HG02678 (cell line): ENCODE measurements around the gene TENT5C.
"Not testable (repeated sequence)": the region's sequence is repeated elsewhere in the genome, so short reads cannot be mapped to it uniquely, and the experiment has no call there.

Experiments
- ATAC-seq: cut with Tn5 transposase; IDR thresholded peaks from one replicate; pipeline ENCODE4 v1.9.1; 2021; ENCODE audit warnings: mild to moderate bottlenecking, moderate library complexity; ENCODE audit not compliant: unreplicated experiment

The TENT5C gene

DNA sequence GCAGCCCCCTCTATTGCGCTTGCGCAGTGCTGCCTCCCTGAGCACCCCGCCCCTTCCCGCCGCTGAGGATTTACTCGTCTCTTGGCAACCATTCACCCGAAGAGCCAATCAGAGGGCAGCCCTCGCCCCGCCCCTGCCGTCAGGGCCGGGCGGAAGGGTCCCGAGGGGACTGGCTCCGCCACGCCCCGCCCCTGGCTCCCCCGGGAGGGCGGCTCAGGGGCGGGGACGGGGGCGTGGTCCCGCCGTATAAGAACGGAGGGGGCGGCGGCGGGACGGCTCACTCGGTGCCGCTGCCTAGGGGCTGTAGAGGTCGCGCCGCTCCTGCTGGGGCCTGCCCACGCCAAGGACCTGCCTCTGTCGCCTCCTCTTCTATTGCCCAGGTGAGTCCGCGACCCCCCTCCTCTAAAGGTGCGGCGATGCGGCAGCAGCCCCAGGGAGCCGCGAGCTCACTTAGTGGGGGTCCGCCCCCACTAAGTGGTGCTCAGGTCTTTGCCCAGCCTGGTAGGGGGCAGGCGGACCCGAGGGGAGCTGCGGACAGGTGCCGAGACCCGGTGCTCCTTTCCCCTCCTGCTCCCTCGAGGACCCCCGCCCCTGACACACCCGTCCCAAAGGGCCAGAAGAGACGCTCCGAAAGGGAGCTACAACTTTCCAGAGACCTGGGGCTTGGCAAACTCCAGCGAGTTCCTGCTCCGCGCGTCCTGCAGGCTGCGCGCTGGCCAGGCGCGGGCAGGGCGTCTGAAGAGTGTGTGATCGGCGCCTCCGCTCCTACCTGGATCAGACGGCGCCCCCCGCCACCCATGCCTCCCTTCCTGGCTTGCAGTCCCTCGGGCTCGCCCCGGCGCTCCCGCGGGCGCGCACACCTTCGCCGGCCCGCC is at the start of gene TENT5C:
Gene TENT5C (plus strand): TSS at position 275 of the 875 bp plus-strand sequence. CDS start 16,821 bp downstream, outside the sequence.
- ATAC-seq = peak; percentile 89

DNA sequence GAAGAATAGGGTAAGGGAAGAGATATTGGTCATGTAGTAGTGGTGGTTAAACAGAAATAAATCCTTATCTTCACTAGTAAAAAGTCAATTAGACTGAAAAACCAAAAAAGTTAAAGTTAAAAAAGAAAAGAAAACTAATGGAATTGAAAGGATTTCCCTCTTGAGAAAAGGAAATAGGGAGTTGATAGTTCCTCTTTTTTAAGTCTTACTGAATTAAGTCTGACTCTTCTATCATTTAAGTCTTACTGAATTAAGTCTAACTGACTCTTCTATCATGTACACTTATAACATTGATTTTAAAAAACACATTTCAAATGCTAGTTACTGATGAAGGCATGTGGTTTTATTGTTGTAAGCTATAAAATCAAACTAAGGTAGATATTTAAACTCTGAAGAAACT is 49.5 kb upstream of the TENT5C start:
- ATAC-seq = no peak

DNA sequence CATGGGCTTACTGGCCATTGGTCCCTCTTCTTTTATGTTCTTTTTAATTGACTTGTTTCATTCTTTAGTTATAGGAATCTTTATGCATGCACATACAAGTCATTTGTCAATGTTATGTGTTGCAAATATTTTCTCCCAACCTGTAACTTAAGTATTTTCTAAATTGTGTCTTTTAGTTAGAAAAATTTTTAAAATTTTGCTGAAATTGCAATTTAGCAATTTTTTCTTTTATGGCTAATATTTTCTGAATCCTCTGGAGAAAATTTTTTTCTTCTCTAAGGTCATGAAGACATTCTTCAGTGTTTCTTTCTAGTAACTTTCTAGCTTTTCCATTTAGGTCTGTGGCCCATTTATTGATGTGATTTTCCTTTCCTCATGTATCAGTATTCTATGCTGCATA is 48.9 kb upstream of the TENT5C start:
- ATAC-seq = no peak

DNA sequence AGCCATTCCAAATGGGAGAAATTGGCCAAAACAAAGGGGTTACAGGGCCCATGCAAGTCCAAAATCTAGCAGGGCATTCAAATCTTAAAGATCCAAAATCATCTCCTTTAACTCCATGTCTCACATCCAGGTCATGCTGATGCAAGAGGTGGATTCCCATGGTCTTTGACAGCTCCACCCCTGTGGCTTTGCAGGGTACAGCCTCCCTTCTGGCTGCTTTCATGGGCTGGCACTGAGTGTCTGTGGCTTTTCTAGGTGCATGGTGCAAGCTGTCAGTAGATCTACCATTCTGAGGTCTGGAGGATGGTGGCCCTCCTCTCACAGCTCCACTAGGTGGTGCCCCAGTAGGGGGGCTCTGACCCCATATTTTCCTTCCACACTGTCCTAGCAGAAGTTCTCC is 47.4 kb upstream of the TENT5C start:
- not testable (repeated sequence) for ATAC-seq

DNA sequence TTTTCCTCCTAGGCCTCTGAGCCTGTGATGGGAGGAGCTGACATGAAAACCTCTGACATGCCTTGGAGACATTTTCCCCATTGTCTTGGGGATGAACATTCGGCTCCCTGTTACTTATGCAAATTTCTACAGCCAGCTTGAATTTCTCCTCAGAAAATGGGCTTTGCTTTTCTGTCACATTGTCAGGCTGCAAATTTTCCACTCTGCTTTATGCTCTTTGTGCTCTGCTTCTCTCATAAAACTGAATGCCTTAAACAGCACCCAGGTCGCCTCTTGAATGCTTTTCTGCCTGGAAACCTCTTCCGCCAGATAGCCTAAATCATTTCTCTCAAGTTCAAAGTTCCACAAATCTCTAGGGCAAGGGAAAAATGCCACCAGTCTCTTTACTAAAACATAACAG is 46.7 kb upstream of the TENT5C start:
- ATAC-seq = no peak

DNA sequence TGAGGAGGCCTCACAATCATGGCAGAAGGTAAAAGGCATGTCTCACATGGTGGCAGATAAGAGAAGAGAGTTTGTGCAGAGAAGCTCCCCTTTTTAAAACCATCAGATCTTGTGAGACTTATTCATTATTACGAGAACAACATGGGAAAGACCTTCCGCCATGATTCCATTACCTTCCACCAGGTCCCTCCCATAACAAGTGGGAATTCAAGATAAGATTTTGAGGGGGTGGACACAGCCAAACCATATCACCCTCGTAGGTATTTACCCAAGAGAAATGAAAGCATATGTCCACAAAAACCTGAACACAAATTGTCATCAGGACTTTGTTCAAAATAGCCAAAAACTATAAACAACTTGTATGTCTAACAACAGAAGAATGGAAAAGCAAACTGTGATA is 45.9 kb upstream of the TENT5C start:
- ATAC-seq = no peak

DNA sequence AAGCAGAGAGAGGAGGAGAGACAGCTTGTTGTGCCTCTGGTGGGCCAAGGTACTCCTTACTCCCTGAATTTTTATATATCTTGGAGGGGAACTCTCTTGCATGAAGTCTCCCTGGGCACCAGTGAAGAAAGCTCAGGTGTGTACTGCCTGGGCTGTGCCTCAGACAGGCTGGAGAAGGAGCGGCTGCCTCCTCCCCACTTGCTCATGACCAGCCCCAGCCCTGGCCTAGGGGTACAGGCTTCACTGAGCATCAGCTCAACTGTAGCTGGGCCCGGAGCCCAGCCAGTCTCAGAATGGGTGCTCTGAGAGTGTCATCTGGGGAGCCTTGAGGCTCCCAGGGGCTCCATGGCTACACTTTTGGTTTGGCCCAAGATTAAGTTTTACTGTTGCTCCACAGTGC is 44.8 kb upstream of the TENT5C start:
- ATAC-seq = no peak

DNA sequence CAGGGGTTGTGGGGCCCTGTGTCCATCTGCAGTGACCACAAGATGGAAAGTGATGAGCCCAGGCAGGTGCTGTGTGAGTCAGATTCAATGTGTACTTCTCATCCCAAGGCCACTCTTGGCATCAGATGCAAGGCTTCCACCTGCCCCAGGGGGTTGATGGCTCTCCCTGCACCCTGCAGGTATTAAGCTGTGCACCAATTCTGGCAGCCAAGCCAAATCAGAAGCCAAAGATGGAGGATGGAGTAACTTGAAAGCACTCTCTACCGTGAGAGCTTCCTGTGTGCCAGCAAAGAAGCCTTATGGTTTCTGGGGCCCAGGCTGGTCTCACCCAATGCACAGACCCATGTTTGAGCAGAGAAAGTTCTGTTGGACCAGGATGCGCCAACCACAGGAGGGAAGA is 44.3 kb upstream of the TENT5C start:
- no peak for ATAC-seq

DNA sequence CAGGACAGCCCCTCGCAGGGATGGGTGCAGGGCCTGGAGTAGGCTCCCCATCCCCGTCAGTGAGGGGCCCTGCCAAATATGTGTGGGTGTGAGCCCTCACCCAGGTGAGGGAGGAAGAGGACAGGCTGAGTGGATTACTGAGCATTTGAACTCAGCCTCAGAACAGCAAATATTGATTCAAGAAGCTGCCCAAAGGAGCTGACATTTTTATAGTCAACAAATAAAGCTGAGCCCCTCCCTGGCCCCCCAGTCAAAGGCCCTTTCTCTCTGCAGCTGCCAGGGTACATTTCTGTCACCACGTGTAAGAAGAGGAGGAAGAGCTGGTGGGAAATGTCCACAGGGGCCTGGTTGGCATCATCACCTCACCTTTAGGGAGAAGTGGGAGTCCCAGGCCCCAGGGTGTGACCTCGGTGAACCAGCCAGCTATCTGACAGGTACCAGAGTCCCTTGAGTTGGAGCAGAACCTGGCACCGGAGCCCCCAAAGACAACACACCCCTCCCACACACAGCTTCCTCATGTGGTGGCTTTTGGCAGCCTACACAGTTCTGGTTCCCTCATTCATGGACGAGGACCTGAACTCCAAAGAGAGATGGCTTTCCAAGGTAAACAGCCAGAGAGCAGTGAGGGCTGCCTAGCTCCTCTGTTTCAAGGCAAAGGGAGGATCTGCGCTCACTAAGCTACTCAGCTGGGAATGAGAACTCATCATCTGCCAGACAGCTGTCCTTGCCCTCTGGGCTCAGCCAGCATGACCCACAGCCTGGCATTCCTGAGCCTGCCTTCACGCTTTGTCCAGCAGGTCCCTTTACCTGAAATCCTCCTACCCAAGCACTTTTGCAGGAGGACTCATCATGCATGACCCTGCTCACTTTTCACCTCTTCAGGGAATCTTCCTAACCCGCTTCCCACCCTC is 43.0 kb upstream of the TENT5C start:
- ATAC-seq = no peak

DNA sequence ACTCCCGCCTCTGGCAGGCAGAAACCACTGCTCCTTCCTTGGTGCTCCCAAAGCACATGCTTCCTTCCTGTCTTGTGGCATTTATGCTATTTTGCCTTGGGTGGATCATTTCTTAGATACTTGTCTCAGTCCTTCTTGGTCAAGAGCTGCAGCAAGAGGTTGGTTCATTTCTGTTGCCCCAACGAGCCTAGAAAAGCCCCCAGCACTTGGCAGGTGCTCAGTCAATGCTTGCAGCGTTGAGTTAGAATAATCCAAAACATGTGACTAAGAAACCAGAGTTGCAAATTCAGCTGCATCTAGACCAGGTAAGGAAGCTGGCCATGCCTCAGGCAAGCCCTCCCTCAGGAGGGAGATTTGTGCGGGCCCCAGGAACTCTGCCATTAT is 42.4 kb upstream of the TENT5C start:
- no peak for ATAC-seq

DNA sequence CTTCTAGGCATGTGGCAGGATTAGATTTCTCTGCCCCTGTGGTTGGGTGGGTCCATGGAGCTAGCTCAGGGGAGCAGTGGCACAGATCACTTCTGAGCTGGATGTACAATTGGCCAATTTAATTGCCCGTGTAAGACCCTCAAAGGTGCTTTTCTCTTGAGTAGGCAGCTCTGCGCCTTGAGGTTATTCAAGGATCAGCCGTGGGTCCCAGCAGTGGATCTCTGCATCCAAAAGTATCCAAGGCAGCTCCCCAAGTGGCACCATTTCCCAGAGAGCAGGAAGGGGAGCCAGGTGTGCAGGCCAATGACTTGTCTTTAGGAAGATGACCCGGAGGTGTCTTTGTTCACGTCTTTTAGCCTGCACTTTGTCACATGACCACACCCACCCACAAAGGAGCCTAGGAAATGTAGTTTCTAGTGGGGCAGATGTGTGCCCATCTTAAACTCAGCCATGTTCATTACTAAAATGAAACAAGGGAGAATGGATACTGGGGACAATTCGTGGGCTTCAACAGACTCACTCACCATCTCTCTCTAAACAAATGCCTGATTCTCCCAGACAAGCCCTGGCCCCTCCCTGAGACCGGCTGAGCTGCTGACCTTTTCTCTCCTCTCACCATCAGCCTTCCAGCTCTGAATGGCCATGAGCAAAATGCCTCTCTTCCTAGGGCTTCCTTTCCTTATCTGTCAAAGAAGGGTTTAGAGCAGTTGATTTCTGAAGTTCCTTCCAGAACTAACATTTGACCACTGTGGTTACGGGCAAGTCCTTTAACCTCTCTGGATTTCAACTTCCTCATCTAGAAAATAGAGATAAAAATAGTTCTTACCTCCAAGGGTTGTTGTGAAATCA is 41.4 kb upstream of the TENT5C start:
- no peak for ATAC-seq

DNA sequence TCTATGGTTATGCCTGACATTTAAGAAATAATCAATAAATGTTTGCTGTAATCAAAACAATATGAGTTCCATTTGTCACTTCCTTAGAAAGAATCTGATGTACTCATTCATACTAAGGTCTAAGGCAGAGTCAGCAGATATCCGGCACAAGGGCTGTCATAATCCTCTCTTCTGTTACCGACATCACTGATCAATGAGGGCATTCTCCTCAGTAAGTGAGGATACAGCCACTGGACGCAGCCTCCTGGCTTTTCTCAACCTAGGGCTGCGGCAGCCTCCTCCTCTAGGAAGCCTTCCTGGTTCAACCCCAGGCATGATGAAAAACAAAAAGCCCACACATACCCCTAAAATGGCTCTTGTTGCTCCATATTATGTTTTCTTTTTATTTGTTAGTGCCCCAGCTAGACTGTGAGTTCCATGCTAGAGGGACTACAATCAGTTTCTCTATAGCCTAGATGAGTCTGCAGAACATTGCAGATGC is 40.7 kb upstream of the TENT5C start:
- ATAC-seq = no peak

DNA sequence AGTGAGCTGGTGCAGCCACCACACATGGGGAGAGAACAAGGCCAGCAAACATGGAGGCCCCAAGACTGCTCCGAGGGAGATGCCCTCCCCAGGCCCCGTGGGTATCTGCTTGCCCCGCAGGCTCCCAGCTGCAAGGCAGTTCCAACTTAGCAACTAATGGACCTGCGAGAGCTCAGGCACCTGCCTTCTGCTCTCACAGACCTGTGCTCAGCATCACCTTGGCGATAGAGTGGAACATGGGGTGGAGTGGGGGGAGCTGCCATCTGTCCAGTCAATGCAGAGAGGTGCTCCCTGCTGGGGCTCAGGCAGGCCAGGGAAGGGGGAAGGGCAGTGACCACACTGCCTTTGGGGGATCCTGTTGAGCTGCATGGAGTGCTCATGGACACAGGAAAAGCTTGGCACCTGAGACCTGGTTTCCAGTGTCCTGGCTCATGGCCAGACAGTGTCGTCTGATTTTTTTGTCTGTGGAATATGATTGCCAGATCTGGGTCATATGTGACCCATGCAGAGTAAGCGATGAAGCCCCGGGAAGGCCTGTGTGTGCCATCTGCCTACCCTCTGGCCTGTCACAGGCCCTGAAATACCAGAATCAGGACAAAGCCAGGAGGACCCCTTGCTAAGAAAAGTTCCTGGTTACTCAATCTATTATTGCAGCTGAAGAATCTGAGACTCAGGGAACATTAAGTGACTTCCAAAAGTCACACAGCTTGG is 39.9 kb upstream of the TENT5C start:
- no peak for ATAC-seq

DNA sequence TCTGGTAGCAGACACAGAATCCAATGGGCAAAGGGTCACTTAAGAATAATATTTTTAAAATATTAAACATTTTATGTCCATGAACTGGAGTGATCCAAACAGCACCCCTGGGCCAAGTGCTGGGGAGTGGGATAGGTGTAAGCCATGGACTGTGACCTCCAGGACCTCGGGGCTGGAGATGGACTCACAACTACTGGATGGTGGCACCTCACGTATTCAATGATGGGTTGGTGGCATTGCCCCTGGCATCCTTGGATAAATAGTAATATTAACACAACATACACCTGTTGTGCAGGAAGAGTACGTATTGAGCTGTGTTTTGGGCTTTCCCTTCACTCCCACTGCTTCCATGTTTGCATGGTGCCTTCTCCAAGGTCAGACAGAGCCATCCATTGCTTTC is 39.3 kb upstream of the TENT5C start:
- ATAC-seq = no peak

DNA sequence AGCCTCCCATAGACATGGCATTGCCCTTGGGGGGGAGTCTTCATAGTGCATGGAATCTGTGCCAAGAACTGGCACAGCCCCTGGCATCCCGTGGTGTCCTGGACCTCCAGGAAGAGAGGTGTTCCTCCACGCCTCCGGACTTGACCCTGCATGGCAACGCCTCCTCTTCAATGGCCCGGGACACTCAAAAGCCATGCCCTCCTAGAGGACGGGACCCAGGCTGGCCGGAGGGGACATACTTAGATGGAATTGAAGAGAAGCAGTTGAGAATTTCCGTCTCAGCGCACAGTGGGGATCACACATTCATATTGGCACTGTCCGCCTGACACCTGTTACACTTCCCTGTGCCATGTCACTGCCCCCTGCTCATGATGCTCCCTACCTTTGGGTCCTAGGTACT is 38.4 kb upstream of the TENT5C start:
- no peak for ATAC-seq

DNA sequence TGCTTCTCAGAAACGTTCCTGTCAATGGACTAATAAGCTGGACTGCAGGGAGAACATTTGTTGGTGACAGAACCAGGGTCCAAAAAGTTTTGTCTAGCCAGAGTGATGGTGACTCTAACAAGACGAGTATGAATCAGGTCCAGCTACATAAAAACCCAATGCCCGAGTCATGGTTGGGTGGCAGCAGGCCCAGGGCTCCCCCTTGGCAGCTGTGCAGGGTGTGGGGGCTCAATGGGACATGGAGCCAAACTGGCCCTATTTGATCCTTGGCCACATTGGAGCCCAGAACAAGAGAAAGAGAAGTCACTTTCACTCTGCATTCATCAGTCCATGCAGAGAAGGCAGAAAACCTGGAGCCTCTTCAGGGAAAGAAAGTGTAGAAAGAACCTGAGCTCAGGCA is 37.9 kb upstream of the TENT5C start:
- ATAC-seq = no peak

DNA sequence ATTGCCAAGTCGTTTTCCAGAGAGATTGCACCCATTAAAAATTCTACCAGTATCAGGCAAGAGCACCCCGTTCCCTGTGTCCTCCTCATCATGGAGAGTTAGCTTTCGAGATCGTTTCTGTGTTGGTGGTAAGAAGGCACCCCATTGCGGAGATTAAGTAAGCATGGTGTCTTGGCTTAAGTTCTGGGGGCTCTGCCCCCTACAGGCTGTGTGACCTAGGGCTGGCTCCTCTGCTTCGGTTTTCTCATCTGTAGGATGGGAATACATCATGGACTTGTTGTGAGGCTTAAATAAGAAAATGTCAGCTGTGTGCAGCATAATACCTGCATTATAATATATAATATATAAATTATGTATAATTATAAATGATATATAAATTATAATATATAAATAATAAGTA is 36.8 kb upstream of the TENT5C start:
- no peak for ATAC-seq

DNA sequence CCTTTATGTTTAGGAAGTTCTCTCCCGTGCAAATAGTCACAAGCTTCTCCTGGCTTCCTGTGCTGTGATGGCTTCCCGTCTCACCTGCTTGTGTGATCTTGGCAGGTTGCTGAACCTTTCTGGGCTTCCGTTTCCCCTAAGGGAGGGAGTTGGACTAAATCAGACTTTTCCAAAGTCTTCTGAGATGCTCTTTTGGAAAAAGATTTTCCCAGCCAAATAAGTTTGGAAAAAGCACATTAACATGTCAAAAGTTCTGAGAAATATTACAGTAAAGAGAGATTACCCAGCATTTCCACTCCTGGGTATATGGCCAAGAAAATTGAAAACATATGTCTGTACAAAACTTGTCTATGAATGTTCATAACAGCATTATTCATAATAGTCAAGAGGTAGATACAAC is 36.0 kb upstream of the TENT5C start:
- no peak for ATAC-seq

DNA sequence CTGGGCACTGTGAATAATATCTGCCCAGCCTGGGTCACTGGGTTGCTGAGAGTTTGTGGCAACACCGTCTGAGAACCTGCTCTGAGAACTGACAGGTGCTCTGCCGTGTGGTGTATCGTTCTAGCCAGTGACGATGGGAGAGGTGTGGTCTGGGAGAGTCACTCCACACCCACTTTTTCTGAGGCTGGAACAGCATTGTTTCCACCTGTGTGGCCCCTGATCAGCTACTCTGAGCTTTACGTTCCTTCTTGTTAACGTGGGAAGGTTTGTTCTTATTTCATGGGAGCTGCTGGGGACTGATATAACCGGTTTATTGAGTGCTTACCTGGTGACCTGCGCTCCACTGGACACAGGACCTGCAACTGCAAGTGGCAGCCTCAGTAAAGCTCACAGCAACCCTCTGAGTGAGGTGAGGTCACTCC is 34.8 kb upstream of the TENT5C start:
- ATAC-seq = no peak

DNA sequence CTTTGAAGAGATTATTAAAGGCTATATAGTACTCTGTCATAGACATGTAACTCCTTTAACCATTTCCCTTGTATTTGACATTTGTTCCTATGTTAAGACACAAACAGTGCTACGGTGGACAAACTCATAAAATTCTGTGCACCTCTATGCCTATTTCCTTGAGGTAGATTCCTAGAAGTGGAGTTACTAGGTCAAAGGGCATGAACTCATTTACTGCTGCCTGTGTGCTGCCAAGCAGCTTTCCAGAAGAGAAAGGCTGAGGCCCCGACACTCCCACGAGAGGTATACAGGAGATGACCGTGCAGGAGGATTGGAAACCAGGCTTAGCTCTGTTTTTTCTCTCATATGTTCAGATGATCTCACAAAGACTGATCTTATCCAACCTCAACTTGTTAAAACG is 34.4 kb upstream of the TENT5C start:
- ATAC-seq = no peak
